SW 1271 (cell line): ENCODE results near the gene VSX1.
A peak's percentile ranks its signal among the peaks of the same experiment; 100 is the strongest.

Experiments
- DNase-seq, 2 experiments: peaks; one replicate each; lab custom pipeline; 2025; lab: John Stamatoyannopoulos, UW

VSX1 gene

GRCh38 chr20:25087186-25087929 lies 5.4 kb upstream of the VSX1 start:
- no peak for DNase-seq

DNA sequence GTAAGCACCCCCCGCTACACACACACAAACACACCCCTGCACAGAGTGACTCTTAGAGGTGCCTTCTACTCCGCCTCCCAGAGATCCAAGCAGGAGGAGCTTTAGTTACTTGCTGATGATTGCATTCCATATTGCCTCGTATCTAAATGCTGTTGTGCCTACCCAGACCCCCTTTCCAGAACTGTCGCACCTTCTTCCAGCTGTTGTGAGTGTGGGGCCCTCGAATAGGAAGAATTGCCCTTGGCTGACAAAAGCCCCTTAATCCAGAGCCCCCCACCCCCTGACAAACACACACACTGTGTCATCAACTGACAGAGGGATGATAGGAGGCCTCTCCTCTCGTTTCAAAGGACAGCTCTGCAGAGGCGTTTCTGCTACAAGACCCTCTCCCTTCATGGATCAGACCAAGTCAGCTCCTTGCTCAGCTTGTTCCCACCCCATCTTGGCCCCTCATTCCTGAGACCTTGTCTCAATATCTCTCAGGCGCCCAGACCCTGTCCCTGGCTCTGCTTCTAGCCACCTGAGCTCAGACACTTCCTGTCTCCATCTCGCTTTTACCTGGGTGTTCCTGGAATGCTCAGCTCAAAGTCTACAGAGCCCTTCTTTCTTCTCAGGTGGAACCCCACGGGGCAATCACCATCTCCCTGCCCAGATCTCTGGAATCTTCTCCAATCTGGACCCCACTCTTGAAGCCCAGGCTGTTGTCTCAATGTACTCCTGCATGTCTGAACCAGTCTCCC lies 4.0 kb upstream of the VSX1 start:
- DNase-seq = no peak

DNA sequence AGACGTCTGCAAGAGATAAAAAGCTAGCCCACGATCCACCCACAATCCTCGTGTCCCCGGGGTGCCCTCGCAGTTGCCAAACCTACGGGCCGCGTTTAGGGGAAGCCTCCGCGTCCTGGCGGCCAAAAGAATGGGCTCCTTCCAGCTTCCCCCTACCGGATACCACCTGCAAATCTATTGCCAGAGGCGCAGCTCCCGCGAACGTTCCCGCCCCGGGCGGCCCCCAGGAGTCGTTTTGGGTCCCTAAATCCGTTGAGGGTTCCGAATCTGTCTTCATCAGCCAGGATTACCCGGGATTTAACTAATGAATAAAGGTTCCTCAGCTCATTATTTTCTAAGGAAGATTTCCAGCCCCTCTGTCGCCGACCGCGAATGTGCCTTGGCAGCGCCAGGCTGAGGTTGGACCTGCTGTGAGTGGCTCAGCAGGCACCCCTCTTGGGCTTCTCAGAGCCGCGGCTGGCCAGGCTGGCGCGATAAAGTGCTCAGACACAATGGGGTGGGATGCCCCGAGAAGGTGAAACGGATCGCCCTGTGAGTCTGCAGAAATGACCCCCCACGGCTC lies 2.8 kb upstream of the VSX1 start:
- no peak for DNase-seq

DNA sequence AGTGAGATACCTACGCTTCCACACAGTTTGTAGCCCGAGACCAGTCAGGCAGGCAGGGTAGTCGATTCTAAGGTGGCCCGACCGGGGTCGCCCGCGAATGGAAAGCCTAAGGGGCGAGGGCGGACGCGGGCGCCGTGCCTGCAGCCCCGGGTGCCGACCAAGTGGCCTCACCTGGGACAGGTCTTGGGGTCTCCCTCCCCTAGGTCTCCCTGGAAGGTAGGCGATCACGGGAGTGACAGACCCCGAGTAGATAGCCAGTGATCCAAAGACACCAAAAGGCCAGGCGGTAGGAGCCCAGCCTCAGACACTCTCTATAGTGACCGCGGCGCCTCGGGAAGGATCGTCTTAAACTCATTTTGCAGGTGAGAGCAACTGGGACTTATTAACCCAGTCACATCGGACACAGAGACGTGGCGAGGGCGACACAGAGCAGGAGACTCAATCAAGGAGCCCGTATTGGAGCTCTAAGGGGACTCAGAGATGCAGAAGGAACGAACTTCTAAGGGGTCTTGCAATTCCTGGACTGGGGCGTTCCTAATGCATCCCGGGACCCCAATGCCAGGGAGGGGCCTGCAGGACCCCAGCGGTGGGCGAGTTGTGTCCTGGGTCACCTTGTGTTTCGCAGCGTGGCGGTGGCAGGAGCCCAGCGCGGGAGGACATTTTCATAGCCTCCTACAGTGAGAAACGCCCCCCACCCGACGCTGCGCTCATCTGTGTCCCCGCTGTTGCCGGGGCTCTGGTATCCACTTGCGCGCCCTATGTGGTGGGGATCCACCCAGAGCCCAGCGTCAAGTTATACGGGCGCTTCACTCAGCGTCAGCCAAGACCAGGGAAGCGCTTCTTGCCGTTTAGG lies 2.1 kb upstream of the VSX1 start:
- no peak for DNase-seq

DNA sequence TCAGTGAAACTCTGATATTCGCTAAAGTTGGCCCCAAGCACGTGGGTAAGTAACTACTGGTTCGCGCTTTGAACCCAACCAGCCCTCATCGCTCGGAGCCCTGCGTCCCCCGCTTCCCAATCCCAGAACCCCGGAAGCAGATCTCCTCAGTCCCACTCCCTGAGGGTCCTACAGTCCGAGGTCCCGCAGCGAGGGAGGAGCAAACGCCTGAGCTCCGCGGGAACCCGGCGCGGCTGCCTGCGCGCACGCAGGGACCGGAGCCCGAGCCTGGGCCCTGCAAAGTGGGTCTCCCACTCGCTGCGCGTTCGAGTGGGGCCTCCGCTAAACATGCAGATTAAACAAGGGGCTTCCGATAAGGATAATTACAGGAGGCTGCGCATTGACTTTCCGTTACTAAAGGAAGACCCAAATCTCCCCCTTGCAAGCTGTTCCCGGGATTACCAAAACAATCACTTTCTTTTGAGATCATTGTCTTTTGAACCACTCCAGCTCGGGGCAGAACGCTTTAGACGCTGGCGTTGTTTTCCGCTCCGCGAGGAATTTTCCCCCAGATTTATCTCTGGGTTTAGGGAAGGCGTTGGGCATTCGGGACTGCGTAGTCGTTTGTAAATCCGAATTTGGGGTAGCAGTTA lies 1.3 kb upstream of the VSX1 start:
- DNase-seq = no peak

GRCh38 chr20:25082498-25082873 lies 545 bp upstream of the VSX1 start:
- DNase-seq = no peak

GRCh38 chr20:25081065-25081729 lies 744 bp downstream of the VSX1 start:
- DNase-seq = no peak

DNA sequence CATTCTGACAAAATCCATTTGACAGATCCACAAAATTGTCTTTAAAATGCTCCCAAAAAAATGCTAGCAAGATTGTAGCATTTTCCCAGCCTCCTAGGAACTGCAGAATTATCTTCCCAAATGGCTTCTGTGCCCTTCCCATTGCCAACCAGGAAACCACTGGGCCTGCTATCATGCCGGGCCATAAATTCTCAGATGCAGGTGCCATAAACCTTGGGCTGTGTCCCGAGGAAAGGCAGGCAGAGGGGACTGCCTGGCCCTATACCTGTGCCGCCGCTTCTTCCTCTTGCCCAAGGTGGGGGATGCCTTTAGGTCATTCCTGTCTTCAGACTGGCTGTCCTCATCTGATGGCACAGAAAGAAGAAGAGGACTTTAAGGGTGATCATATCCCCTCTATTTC lies 2.8 kb downstream of the VSX1 start:
- no peak for DNase-seq

- no peak for DNase-seq
Observed at GRCh38 chr20:25078662-25079061, 3.3 kb downstream of the VSX1 start.

GRCh38 chr20:25077610-25078169 lies 4.3 kb downstream of the VSX1 start:
- no peak for DNase-seq

DNA sequence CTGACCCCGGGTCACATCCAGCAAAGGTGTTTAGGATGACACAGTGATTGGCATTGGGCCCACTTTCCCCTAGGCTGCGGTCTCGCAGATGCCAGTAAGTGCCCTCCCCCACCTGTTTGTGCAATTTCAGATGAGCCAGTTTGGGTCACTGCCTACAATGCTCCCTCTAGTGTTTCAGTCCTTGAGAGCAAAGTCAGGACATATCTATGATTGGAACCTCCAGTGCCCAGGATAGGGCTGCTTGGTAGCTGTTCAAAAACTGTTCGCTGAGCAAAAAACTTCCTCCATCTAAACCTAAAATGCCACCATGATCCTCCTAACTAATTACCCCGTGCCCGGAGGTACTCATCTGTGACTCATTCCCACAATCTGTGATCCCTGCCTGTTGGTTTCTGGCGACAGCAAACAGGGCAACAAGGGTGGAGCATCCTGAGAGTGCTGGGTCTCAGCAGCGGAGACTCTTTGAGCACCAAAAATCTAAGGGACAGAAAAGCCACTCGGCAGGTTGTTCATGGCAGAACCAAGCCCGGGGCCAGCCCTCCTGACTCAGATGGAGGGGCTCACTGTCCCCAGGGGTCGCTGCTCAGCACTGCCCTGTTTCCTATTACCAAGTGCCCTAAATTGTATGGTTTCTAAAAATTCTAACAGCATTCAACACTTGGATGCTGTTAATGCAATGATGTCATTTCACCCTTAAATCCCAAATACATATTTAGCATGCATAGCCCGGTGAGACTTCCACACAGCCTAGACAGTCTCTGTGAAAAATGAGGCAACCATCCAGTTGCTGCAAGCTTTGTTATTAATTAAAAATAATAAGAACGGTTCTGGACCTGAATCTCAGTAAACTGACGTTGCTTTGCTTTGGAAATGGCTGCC lies 5.0 kb downstream of the VSX1 start:
- peak in 1 of 2 experiments; percentile 78 for DNase-seq

GRCh38 chr20:25076201-25076600 lies 5.7 kb downstream of the VSX1 start:
- DNase-seq = peak in 1 of 2 experiments; percentile 19

DNA sequence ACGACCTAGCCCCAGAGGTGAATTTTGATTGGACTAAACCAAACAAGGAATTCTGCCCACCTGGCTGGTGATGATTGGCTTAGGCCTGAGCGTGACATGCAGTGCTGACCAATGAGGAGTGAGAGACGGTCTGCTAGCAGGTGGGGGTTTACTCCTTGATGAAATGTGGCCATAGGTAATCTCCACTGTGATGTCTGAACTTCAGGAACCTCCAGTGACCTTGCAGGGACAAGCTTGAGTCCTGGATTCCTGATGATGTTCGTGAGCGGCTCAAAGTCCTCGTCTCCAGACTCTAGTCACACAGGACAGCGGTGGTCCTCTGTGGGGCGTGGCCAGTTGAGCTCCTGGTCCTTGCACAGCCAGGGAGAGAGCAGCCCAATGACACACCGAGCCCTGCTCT lies 8.4 kb downstream of the VSX1 start:
- DNase-seq = no peak

DNA sequence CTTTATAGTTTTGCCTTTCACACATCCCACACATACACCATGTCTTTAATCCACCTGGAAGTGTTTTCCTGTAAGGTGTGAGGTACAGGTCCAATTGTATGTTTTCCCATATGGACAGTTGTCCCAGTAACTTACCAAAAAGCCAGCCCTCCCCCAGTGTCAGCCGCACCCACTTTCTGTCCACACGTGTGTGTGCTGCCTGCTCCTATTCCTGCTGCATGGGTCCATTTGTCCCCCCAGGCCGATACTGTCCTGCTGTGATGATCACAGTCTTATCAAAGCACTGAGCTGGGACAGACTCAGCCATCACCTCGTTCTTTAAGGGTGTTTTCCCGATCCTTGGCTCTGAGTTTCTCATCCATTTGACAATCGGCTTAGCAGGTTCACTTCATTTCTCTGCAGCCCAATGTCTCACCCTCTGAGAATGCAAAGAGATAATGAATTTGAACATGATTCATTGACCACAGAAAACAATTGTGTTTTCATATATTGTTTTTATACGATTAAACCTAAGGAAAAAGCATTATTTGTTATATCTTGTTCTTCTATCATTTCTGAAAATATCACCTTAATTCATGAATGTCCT lies 9.6 kb downstream of the VSX1 start:
- no peak for DNase-seq

- DNase-seq = no peak
Observed at GRCh38 chr20:25071734-25072133, 10.2 kb downstream of the VSX1 start.

DNA sequence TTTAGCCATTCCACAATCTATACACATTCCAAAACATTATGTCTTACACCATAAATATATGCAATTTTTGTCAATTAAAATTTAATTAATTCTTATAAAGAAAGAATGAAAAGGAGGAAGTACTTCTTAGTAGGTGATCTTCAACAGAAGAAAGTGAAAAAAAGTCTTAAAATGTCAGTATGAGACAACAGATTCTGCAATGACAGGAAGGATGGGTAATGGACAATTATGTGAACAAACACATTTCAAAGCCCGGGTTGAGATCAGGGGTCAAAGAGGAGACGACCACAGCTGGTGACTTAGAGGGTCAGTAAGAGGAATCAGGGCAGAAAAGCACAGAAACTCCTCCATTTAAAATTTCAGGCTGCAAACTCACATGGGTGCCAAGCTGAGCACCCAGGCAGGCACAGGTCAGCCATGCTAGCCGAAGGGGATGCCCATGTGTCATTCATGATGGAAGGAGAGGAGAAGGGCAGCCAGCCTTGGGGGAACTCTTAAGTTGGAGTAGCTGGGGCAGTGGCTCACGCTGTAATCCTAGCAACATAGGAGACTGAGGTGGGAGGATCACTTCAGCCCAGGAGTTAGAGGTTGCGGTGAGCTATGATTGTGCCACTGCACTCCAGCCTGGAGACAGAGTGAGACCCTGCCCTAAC lies 11.0 kb downstream of the VSX1 start:
- no peak for DNase-seq

DNA sequence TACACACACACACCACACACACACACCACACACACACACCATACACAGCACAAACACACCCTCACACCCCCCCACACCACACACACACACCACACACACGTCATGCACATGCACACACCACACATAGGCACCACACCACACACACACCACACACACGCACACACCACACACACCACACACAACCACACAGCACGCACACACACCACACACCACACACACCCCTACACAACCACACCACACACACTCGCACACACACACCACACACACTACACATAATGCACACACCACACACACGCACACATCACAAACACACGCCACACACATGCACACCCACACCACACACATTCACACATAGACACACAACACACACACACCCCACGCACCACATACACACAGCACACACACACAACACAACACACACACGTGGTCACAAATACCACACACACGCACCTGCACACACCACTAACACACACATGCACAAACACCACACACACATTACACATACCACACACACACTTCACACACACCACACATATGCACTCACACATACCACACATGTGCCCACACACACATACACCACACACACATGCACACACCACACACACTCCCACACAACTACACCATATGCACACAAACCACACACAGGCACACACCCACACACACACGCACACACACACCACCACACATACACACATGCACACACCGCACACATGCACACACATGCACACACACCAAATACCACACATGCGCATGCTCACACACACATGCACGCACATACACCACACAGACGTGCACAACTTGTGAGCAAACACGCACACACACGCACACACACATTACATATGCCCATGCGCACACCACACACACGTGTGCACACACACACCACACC lies 14.6 kb downstream of the VSX1 start:
- no peak for DNase-seq

DNA sequence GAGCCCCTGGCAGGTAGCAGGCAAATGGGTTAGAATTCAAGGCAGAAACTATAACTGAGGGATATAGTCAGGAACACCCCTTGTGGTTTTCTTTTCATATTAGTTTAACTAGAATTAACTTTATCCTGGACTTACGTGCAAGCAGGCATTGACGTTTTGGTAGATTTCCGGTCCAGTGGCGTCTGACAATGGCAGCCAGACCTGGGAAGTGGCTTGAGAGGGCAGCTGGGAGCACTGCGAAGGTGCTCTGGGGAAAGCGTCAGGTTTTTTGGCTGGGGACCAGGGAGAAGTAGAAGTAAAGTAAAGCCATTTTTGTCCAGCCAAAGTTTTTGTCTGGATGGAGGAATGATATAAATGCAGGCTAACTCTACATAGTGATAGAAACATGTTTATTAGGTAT lies 15.6 kb downstream of the VSX1 start:
- no peak for DNase-seq
